Measurements from ENCODE around the gene PANX1.

PANX1 gene

GRCh38 chr11:94100253-94100652, 28.4 kb upstream of the PANX1 start:
- Histone ChIP-seq H3K27ac (ENCODE audit: low read depth, low read length, poor library complexity, severe bottlenecking) (no peak overlapping the region), H3K4me3 (ENCODE audit: low read depth, low read length, poor library complexity, severe bottlenecking) (no peak overlapping the region), H2AFZ (ENCODE audit: low read length) (no peak overlapping the region), H3K36me3 (ENCODE audit: insufficient read depth, low read length) (no peaks in the 10 kb centered on the region), H3K4me2 (ENCODE audit: low read length) (no peak overlapping the region), H3K9me3 (ENCODE audit: low read length) (no peaks in the 10 kb centered on the region), H3F3A (ENCODE audit: insufficient read depth, low read length) (no peaks in the 10 kb centered on the region), H3K4me1 (ENCODE audit: insufficient read depth, low read length, severe bottlenecking) (no peaks in the 10 kb centered on the region), H3K79me2 (ENCODE audit: insufficient read depth, low read length) (no peaks in the 10 kb centered on the region), H4K20me1 (ENCODE audit: insufficient read depth, low read length) (no peaks in the 10 kb centered on the region), H3K9ac (ENCODE audit: low read length) (no peak overlapping the region), H3K27me3 (ENCODE audit: insufficient read depth, low read length) (no peaks in the 10 kb centered on the region), H3K9me2 (ENCODE audit: low read depth, low read length) (no peaks in the 10 kb centered on the region)
- no peak for TF ChIP-seq CTCF (IDR thresholded peaks at IDR 0.05; ENCODE audit: low read length)
- TF ChIP-seq EZH2 (IDR thresholded peaks at IDR 0.05; ENCODE audit: borderline replicate concordance, low read length): no peak

GRCh38 chr11:94103471-94103870, 25.2 kb upstream of the PANX1 start:
- no peak for TF ChIP-seq CTCF (IDR thresholded peaks at IDR 0.05; ENCODE audit: low read length)
- TF ChIP-seq EZH2 (IDR thresholded peaks at IDR 0.05; ENCODE audit: borderline replicate concordance, low read length): no peak
- Histone ChIP-seq H3K9ac (ENCODE audit: low read length) (no peak overlapping the region), H3F3A (ENCODE audit: insufficient read depth, low read length) (no peaks in the 10 kb centered on the region), H3K9me3 (ENCODE audit: low read length) (no peaks in the 10 kb centered on the region), H3K4me1 (ENCODE audit: insufficient read depth, low read length, severe bottlenecking) (no peaks in the 10 kb centered on the region), H4K20me1 (ENCODE audit: insufficient read depth, low read length) (no peaks in the 10 kb centered on the region), H3K27me3 (ENCODE audit: insufficient read depth, low read length) (no peaks in the 10 kb centered on the region), H3K4me3 (ENCODE audit: low read depth, low read length, poor library complexity, severe bottlenecking) (no peak overlapping the region), H3K79me2 (ENCODE audit: insufficient read depth, low read length) (no peaks in the 10 kb centered on the region), H3K27ac (ENCODE audit: low read depth, low read length, poor library complexity, severe bottlenecking) (no peak overlapping the region), H3K4me2 (ENCODE audit: low read length) (no peak overlapping the region), H3K9me2 (ENCODE audit: low read depth, low read length) (no peaks in the 10 kb centered on the region), H3K36me3 (ENCODE audit: insufficient read depth, low read length) (no peaks in the 10 kb centered on the region), H2AFZ (ENCODE audit: low read length) (no peak overlapping the region)

- Histone ChIP-seq H3K27me3 (ENCODE audit: insufficient read depth, low read length) (no peaks in the 10 kb centered on the region), H2AFZ (ENCODE audit: low read length) (no peak overlapping the region), H3K9me3 (ENCODE audit: low read length) (no peaks in the 10 kb centered on the region), H3K4me3 (ENCODE audit: low read depth, low read length, poor library complexity, severe bottlenecking) (no peak overlapping the region), H3K9ac (ENCODE audit: low read length) (no peak overlapping the region), H3K4me2 (ENCODE audit: low read length) (no peak overlapping the region), H3F3A (ENCODE audit: insufficient read depth, low read length) (no peaks in the 10 kb centered on the region), H3K9me2 (ENCODE audit: low read depth, low read length) (no peaks in the 10 kb centered on the region), H3K79me2 (ENCODE audit: insufficient read depth, low read length) (no peaks in the 10 kb centered on the region), H3K36me3 (ENCODE audit: insufficient read depth, low read length) (no peaks in the 10 kb centered on the region), H3K27ac (ENCODE audit: low read depth, low read length, poor library complexity, severe bottlenecking) (no peak overlapping the region), H4K20me1 (ENCODE audit: insufficient read depth, low read length) (no peaks in the 10 kb centered on the region), H3K4me1 (ENCODE audit: insufficient read depth, low read length, severe bottlenecking) (no peaks in the 10 kb centered on the region)
- TF ChIP-seq EZH2 (IDR thresholded peaks at IDR 0.05; ENCODE audit: borderline replicate concordance, low read length) (no peak), CTCF (IDR thresholded peaks at IDR 0.05; ENCODE audit: low read length) (no peak)
Observed at GRCh38 chr11:94104734-94105133, 23.9 kb upstream of the PANX1 start.

All from OCI-LY1 (cell line).